GM12801 (cell line): ENCODE results near the gene ATL2.

Source experiments
- CTCF ChIP-seq: IDR thresholded peaks from one replicate; pipeline ENCODE4 v1.5.1; 2011; ENCODE audit warnings: control low read depth; ENCODE audit not compliant: insufficient read length; ENCODE audit errors: extremely low read depth

ATL2 gene

DNA sequence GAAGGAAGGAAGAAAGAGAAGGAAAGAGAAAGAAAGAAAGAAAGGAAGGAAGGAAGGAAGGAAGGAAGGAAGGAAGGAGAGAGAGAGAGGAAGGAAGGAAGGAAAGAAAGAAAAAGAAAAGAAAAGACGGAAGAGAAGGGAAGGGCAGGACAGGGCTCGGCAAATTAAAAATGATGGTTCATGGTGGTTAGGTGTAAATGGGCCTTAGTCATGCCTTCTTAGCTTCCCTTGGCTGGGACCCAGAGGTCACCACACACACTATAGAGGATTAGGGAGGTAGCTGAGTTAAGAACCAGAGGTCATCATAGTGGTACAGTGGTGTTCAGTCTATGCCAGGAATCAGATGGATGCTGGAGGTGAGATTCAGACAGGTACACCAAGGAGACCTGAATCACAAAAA is 9.3 kb upstream of the ATL2 start:
- TF ChIP-seq CTCF = no peak

GRCh38 chr2:38384338-38384737 is 7.3 kb upstream of the ATL2 start:
- TF ChIP-seq CTCF = no peak

DNA sequence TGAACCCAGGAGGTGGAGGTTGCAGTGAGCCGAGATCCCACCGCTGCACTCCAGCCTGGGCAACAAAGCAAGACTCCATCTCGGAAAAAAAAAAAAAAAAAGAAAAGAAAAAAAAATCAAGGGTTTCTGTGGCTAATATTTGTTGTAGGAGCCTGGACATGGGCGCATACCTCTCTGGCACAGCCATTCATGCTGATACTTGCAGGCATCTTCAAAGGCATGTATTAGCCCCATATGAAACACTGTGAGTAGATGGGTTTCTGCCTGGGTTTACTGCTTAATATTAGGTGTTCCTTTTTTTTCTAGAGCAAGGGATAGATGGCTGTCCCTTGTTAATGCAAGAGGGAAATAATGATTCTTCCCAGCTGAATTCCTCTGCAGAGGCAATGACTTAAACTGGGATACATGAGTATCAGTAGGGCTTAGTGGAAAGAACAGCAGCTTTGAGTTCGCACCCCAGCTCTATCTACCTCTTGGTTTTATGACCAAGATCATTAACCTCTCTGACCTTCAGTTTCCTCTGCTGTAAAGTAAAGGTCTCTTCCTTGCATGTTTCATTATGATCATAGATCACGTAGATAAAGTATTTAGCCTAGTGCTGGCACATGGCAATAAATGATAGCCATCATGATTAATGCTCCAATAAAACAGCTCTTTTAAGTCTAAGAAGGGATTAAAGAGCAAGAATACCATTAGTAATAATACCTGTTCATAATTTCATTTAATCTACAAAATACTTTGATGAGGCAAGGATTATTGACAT is 4.5 kb upstream of the ATL2 start:
- TF ChIP-seq CTCF = no peak

DNA sequence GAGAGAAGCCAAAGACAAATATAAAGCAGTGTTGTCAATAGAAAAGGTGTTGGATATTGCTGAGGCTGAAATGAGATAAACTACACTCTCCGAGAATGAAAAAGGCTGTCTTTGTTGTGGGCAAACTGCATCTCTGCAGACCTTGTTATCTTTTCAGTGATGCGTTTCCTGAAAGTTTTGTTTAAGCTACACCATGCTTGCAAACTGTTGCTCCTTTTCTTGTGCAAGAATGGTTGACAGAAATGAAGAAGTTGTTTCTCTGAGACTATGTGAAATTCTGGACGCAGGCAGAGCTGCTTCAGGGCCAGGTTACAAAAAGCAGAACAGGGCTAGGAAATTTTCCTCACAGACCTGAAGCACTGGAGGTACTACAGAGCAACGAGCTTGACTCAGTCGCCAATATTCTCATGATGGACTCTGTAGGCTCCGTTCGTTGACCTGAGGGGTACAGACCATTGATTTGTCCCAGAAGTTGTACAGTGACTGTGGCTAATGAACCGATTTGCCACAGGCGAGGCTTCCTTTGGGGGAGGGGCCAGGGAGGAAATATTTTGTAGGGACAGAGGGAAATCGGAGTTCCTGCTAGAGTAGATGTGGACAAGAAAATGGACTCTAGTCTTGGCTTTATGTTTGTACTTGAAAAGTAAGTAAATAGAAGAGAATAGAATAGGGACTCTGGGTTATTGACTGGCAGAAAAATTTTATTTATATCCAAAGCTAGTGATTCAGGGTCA is 3.5 kb upstream of the ATL2 start:
- no peak for TF ChIP-seq CTCF

DNA sequence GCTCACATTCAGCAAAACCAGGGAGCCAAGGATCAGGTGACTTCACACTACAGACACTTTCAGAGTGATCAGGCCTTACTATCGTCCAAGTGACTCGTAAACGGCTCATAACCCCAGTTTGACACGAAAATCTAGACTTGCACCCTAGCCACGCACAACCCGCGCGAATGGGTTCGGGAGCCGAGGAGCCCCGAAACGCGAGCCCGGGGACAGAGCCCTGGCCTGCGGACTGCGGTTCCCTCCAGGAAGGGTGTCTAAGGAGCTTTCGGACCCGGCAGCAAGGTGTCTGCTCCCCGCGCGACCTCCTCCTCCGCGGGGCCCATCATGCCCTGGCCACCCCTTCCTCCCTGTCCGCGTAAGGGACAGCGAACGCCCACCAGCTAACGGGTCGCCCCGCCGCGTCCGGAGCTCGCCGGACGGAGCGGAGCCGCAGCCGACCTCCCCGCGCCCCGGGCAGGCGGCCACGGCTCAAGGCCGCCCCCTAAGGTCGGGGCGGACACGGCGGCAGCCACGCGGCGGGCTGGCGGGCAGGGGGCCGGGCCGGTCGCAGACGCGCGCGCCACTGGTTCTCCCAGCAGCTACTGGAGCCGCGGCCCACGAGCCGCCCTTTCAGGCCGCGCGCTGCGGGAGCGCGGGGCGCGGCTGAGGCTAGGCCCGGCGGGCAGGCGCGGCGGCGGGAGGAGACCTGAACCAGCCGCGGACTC is 575 bp downstream of the ATL2 start:
- TF ChIP-seq CTCF = no peak

GRCh38 chr2:38375696-38376345 is 1.3 kb downstream of the ATL2 start:
- TF ChIP-seq CTCF = no peak

DNA sequence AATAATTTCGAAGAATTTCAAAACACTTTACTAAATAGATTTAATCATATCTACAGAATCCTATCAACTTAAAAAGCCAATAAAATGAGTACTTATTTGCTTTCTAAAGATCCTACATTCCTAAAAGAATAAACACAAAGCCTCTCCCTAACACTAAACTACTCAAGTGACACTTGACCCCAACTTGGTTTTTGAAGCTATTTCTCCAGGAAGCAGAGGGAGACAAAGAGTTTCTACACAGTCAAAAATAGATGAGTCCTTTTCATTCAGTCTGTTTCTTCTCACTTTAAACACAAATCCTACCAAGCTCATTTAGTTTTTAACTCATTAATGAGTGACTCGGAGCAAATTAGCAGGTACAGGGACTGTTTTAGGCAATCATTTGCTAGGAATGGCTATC is 2.1 kb downstream of the ATL2 start:
- no peak for TF ChIP-seq CTCF
